ENCODE measurements around the gene IL1RN. TPM values are rescaled to one million over a fixed set of nuclear protein-coding genes. Genes with fewer than 3 reads are reported as not detected.

IL1RN gene
- total and polyA plus RNA-seq, 10 of the 15 experiments (the other 5 are each of a cell fraction or from before 2014, with no cell fraction given) = 0.04 TPM; not detected in 7

DNA sequence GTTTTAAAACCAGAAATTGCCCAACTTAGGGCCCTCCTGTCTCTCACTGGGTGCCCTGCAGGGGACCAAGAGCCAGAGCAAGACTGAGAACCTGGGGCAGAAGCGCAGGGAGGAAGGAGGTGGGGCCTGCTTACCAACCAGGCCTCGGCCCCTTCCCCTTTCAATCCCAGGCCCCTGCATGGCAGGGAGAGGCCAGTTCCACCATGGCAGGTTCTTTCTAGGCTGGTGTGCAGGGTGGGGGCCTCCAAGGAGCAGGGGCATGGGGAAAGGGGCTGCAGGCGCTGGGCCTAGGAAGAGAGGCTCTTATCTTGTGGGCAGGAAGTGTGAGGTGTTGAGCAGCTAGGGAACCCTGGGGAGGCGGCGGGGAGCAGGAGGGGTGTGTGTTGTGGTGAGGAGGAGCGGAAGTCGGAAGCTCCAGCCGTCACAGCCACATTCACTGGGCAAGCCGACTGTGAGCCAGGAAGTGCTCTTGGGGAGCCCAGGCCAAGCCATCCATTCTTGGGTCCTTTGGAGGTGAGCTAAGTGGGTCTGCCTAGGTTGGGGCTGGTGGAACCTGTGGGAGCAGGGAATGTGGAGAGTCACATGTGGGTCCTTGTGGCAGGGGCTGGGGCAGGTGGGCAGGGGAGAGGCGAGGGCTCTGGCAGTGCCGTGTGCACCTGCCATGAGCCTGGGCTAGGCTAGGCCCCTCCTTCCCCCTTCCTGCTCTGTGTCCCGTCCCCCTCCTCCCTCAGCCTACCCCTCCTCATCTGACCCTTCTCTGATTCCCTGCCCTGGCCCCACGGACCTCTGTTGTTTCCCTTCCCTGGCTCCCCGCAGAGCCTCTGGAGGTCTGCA lies 46.4 kb downstream of the IL1RN start, which contains the start of gene PSD4 (continued):
- TF ChIP-seq, protein P1, sequence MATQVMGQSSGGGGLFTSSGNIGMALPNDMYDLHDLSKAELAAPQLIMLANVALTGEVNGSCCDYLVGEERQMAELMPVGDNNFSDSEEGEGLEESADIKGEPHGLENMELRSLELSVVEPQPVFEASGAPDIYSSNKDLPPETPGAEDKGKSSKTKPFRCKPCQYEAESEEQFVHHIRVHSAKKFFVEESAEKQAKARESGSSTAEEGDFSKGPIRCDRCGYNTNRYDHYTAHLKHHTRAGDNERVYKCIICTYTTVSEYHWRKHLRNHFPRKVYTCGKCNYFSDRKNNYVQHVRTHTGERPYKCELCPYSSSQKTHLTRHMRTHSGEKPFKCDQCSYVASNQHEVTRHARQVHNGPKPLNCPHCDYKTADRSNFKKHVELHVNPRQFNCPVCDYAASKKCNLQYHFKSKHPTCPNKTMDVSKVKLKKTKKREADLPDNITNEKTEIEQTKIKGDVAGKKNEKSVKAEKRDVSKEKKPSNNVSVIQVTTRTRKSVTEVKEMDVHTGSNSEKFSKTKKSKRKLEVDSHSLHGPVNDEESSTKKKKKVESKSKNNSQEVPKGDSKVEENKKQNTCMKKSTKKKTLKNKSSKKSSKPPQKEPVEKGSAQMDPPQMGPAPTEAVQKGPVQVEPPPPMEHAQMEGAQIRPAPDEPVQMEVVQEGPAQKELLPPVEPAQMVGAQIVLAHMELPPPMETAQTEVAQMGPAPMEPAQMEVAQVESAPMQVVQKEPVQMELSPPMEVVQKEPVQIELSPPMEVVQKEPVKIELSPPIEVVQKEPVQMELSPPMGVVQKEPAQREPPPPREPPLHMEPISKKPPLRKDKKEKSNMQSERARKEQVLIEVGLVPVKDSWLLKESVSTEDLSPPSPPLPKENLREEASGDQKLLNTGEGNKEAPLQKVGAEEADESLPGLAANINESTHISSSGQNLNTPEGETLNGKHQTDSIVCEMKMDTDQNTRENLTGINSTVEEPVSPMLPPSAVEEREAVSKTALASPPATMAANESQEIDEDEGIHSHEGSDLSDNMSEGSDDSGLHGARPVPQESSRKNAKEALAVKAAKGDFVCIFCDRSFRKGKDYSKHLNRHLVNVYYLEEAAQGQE (IDR thresholded peaks at IDR 0.05; ENCODE audit: low read depth, low read length) = no peak
- TF ChIP-seq MTA2 (IDR thresholded peaks at IDR 0.05; ENCODE audit: low read depth) (peak; percentile 52), NFYA (IDR thresholded peaks at IDR 0.05; ENCODE audit: borderline replicate concordance, low read depth, low read length) (no peak), KLF5 (IDR thresholded peaks at IDR 0.05; ENCODE audit: partially characterized antibody) (no peak), YY1 (IDR thresholded peaks at IDR 0.05; ENCODE audit: low read depth, low read length) (peak; percentile 19; the same call in 1 of the 2 replicates), POLR2AphosphoS5 (IDR thresholded peaks at IDR 0.05; ENCODE audit: low read length) (peak; percentile 96), RUNX3 (IDR thresholded peaks at IDR 0.05; ENCODE audit: low read length) (peak; percentile 93), FOS (IDR thresholded peaks at IDR 0.05; ENCODE audit: borderline replicate concordance, extremely low read depth, insufficient read length) (no peak), RAD51 (IDR thresholded peaks at IDR 0.05) (no peak), BHLHE40 (IDR thresholded peaks at IDR 0.05; ENCODE audit: borderline replicate concordance in 1 of 2, low read depth in 2 of 2, low read length in 1 of 2) (peak; percentile 21 to 55; a peak in 2 of 4 replicates), JUND (IDR thresholded peaks at IDR 0.05; ENCODE audit: low read depth, low read length) (no peak), STAT3 (IDR thresholded peaks at IDR 0.05; ENCODE audit: low read depth, low read length) (0 out of 2 replicates have a peak, but pooled peaks have one; percentile 27), HDAC6 (IDR thresholded peaks at IDR 0.05; ENCODE audit: unreplicated experiment) (no peak), FOXK2 (IDR thresholded peaks at IDR 0.05) (peak; percentile 22; the same call in 1 of the 2 replicates), PML (IDR thresholded peaks at IDR 0.05; ENCODE audit: low read length) (peak; percentile 79; the same call in 1 of the 2 replicates)
- TF ChIP-seq, protein P2, sequence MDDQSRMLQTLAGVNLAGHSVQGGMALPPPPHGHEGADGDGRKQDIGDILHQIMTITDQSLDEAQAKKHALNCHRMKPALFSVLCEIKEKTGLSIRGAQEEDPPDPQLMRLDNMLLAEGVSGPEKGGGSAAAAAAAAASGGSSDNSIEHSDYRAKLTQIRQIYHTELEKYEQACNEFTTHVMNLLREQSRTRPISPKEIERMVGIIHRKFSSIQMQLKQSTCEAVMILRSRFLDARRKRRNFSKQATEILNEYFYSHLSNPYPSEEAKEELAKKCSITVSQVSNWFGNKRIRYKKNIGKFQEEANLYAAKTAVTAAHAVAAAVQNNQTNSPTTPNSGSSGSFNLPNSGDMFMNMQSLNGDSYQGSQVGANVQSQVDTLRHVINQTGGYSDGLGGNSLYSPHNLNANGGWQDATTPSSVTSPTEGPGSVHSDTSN (IDR thresholded peaks at IDR 0.05; ENCODE audit: insufficient replicate concordance, low read depth, low read length) = no peak
- TF ChIP-seq, protein P3, sequence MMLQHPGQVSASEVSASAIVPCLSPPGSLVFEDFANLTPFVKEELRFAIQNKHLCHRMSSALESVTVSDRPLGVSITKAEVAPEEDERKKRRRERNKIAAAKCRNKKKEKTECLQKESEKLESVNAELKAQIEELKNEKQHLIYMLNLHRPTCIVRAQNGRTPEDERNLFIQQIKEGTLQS (IDR thresholded peaks at IDR 0.05; ENCODE audit: borderline replicate concordance, extremely low read depth, low read depth, low read length) = no peak
- TF ChIP-seq, protein P4, sequence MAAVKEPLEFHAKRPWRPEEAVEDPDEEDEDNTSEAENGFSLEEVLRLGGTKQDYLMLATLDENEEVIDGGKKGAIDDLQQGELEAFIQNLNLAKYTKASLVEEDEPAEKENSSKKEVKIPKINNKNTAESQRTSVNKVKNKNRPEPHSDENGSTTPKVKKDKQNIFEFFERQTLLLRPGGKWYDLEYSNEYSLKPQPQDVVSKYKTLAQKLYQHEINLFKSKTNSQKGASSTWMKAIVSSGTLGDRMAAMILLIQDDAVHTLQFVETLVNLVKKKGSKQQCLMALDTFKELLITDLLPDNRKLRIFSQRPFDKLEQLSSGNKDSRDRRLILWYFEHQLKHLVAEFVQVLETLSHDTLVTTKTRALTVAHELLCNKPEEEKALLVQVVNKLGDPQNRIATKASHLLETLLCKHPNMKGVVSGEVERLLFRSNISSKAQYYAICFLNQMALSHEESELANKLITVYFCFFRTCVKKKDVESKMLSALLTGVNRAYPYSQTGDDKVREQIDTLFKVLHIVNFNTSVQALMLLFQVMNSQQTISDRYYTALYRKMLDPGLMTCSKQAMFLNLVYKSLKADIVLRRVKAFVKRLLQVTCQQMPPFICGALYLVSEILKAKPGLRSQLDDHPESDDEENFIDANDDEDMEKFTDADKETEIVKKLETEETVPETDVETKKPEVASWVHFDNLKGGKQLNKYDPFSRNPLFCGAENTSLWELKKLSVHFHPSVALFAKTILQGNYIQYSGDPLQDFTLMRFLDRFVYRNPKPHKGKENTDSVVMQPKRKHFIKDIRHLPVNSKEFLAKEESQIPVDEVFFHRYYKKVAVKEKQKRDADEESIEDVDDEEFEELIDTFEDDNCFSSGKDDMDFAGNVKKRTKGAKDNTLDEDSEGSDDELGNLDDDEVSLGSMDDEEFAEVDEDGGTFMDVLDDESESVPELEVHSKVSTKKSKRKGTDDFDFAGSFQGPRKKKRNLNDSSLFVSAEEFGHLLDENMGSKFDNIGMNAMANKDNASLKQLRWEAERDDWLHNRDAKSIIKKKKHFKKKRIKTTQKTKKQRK (IDR thresholded peaks at IDR 0.05; ENCODE audit: low read depth, low read length) = no peak
- TF ChIP-seq, protein P5, sequence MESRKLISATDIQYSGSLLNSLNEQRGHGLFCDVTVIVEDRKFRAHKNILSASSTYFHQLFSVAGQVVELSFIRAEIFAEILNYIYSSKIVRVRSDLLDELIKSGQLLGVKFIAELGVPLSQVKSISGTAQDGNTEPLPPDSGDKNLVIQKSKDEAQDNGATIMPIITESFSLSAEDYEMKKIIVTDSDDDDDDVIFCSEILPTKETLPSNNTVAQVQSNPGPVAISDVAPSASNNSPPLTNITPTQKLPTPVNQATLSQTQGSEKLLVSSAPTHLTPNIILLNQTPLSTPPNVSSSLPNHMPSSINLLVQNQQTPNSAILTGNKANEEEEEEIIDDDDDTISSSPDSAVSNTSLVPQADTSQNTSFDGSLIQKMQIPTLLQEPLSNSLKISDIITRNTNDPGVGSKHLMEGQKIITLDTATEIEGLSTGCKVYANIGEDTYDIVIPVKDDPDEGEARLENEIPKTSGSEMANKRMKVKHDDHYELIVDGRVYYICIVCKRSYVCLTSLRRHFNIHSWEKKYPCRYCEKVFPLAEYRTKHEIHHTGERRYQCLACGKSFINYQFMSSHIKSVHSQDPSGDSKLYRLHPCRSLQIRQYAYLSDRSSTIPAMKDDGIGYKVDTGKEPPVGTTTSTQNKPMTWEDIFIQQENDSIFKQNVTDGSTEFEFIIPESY (IDR thresholded peaks at IDR 0.05) = no peak

All from GM12878 (cell line).